UCSD-AML1 (cell line): ENCODE results near the gene OSGIN1.

Experiments used
- DNase-seq: peaks from one replicate; lab custom pipeline; 2025; ENCODE audit not compliant: unreplicated experiment; lab: John Stamatoyannopoulos, UW

OSGIN1 gene, protein sequence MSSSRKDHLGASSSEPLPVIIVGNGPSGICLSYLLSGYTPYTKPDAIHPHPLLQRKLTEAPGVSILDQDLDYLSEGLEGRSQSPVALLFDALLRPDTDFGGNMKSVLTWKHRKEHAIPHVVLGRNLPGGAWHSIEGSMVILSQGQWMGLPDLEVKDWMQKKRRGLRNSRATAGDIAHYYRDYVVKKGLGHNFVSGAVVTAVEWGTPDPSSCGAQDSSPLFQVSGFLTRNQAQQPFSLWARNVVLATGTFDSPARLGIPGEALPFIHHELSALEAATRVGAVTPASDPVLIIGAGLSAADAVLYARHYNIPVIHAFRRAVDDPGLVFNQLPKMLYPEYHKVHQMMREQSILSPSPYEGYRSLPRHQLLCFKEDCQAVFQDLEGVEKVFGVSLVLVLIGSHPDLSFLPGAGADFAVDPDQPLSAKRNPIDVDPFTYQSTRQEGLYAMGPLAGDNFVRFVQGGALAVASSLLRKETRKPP

DNA sequence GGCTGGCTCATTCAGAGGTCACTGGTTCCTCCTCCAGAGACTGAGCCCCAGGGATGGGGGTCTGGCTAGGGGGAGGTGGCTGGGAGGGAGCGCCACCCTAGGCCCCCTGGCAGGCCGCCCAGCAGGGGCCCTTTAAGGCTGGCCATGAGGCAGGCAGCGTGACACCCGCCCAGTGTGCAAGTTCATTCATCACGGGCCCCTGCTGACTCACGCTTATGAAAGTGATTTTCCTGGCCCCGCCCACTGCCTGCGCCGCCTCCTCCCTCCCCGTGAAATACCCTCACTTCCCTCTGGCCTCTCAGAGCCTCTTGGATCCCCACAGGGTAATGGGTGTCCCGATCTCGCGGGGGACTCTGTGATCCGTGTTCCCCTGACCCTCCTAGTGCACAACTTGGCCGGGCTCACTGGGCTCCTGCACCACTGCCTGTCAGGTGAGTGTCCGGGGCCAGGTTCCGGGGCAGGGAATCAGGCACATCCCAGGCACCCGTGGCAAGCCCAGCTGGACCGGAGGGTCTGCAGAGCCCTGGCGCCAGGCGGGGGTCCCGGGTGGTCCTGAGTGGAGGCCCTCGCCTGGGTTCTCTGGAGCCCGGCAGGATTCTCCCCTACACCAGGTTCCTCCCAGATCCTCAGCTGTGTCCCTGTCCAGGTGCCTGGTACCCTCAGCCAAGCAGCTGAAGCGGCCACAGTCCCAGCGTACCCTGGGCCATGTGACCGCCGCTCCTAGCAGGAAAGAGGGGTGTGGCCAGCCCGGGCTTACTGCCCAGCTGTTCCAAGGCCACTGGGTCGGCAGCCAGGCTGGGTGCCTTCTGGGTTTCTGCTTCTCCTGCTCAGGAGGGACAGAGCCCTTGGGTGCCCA lies at the start of gene OSGIN1:
TSS of gene OSGIN1 (plus strand) at position 301 of the 856 bp plus-strand sequence. CDS start 4,432 bp downstream, outside the sequence.
- DNase-seq = peak; percentile 86

DNA sequence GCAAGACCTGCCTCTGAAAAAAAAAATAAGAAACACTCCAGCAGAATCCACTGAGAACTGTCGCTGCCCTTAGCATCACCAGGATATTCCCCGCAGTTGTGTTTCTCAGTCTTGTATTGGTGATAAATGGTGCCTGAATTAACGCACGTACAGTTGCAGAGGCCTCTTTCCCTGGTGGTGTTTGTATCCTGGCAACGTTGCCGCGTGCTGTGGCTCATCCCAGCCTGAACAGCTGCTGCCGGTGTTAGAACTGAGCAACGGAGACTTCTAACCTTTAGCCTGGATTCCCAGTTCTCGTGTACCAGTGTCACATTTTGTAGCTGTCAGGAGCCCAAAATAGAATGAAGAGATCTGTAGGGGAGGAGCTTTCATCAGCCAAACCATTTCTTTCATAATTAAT lies 49.3 kb upstream of the OSGIN1 start:
- no peak for DNase-seq

DNA sequence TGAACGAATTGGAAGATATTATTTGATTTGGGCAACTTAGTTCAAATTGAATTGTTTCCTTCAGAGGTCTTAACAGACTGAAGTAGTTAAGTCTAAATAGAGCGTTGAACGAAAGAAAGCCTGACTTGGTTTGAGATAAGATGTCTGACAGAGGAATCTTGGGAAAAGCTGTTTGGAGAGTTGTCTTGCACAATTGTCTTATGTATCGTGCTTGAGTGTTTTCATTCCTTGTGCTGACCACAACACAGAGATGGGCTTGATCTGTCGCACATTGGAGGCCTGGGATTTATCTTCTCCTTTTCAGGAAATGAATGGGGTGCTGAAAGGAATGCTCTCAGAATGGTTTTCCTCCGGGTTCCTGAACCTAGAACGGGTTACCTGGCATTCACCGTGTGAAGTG lies 46.4 kb upstream of the OSGIN1 start:
- no peak for DNase-seq

DNA sequence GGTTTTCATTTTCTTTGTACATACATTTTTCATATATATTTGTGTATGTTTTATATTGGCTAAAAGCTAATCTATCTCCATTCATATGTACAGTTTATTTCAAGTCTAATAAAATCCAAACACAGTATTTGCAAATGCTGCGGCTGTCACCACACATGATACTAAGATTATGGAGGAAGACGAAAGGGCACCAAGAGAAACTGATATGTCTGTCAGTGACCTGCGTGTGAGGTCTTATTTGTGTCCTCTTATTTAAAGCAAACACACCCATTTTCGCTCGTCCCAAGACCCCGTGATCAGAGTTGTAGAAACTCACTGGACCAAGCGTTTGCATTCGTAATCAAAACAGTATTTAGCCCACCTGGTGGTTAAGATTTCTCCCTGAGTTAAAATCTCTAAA lies 45.9 kb upstream of the OSGIN1 start:
- no peak for DNase-seq

DNA sequence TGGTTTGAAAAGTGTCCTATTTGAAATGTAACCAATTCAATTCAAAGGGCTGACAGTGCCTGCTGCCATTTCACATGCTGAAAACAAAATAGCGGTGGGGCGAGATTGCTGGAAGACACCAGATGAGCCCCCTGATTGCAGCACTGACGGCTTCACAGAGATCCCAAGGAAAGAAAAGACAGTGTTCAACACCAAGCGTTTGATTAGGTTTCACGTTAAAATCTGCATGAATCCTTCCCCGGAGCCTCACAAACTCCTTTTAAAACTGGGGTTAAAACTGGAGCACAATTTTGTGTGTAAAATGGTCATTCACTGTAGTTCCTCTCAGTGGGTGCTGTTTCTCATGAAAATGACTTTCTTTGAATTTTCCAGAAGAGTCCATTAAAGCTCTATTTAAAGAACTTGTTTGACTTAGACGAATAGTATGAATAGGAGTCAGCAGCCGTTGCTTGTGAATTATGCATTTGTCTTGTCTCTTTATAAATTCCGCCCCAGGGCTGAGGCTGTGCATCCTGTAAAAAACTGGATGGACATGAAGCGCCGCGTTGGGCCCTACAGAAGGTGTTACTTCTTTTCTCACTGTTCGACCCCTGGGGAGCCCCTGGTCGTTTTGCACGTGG lies 45.3 kb upstream of the OSGIN1 start:
- DNase-seq = no peak

DNA sequence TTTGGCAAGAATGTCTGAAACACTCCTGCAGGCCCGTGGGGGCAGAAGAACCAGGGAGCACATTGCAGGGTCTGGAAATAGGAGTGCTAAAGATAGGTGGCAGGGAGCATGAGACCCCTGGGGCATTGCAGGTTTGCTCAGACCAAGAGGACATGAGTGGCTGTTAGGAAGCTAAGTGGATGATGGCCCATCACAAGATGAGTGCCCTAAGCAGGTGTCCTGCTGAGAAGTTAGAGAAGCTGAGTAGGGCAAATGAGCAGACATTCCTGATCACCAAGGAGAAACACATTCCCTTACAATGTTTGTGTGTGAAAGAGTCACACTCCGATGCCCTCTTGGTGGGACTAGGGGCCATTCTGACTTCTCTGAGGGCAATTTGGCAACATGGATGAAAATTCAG lies 44.2 kb upstream of the OSGIN1 start:
- no peak for DNase-seq

DNA sequence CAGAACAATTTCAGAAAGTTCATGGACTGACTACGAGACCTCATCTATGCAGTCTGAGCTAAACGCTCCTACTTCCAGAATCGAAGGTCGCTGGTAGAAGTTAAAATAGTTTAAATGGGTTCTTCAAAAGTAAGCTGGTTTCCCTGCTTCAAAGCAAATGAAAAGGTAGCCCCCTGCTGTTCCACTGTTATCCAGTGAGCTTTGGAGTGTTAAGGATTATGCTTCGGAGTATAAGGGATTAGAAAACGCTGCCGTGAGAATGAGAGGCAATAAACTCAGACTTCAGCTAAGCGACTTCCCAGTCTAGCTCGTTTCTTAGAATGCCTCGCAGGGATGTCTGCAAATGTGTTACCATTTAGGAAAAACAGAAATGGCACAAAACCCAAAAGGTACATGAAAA lies 41.8 kb upstream of the OSGIN1 start:
- no peak for DNase-seq

DNA sequence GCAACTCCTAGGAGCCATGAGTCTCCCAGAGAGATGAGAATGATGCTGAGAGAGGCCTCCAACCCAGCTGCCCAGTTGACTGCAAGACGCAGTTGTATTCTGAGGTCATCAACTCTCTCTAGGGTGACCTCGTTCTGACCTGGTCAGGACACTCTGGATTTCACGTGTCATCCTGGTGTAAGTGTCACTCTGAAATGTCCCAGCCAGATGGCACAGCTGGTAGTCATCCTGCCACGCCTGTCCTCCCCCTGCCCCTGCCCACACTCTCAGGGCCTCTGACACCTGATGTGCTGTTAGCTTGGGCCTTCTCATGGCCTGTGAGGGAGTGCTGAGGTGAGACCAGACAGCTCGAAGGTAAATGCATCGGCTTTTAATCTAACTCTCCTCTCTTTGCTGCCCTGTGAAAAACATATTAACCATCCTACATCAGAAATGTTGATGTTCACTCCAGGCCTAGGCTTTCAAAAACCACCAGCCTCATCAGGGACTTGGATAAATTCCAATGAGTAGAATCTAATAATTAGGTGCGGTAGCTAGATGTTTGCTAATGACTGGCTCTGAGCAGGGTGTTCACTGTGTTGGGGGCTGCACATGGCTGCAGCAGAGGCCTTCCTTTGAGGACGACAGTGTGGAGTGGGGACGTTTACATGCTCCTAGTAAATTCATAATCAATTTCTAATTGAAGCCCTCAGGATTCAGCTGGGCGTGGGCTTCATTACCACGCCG lies 40.4 kb upstream of the OSGIN1 start:
- DNase-seq = no peak

DNA sequence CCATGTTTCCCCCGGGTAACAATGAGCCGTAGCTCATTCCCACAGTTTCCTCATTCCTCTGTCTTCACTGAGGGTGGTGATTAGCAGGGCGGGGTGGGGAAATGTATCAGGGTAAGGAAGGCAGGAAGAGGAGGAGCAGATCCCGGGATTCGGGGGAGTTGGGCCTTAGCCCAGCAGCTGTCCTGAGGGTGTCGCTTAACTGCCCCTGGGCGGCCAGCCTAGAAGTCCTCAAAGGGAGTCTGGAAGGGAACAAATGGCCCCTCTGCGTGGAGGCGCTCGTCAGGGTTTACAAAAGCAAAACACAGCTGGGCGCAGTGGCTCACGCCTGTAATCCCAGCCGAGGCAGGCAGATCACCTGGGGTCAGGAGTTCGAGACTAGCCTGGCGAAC lies 39.8 kb upstream of the OSGIN1 start:
- DNase-seq = no peak

DNA sequence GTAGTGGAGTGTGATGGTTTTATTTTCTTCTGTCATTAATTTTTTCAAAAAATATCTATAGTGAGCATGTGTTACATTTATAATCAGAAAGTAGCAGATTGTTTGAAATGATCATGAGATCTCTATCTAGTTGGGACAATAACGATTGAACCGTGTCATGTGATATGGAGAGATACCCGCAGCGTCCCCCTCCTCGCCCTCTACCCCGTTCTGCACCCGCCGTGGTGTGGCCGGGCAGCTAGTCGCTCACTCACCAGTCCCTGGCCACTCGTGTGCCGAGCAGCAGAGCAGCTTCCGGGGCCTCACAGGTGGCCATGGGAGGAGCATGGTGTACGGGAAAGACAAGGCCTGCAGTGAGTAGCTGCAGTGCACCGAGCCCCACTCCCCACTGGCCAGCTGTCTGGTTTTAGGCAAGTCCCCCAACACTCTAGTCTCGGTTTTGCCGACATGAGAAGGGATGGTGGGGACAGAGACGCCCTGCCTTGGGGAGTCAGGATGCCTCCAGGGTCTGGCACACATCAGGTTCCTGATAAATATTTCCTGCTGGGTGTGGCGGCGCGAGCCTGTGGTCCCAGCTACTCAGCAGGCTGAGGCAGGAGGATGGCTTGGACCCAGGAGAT lies 38.8 kb upstream of the OSGIN1 start:
- DNase-seq = no peak

DNA sequence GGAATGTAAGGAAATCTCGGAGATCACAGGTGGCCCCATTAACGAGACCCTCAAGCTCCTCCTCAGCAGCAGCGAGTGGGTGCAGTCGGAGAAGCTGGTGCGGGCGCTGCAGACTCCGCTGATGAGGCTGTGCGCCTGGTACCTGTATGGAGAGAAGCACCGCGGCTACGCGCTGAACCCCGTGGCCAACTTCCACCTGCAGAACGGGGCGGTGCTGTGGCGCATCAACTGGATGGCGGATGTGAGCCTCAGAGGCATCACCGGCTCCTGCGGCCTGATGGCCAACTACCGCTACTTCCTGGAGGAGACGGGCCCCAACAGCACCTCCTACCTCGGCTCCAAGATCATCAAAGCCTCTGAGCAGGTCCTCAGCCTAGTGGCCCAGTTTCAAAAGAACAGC lies 38.0 kb upstream of the OSGIN1 start:
- no peak for DNase-seq

DNA sequence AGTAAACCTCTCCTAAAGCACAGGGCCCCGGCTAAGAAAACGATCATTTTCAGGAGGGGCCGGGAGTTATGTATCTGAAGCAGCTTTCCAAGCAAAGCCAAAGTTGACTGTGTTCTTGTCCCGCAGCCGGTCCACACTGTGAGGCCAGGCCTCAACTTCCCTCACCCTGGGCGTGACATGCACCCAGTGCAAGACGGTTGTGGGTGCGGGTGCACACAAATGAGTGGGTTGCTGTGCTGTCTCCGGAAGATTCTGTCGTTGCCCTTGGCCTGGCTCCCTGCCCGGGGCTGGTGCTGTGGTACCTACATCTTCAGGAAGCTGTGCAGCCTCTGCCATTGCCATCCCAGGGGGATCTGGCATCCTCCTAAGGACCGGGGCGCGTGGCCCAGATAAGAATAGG lies 37.5 kb upstream of the OSGIN1 start:
- DNase-seq = no peak

DNA sequence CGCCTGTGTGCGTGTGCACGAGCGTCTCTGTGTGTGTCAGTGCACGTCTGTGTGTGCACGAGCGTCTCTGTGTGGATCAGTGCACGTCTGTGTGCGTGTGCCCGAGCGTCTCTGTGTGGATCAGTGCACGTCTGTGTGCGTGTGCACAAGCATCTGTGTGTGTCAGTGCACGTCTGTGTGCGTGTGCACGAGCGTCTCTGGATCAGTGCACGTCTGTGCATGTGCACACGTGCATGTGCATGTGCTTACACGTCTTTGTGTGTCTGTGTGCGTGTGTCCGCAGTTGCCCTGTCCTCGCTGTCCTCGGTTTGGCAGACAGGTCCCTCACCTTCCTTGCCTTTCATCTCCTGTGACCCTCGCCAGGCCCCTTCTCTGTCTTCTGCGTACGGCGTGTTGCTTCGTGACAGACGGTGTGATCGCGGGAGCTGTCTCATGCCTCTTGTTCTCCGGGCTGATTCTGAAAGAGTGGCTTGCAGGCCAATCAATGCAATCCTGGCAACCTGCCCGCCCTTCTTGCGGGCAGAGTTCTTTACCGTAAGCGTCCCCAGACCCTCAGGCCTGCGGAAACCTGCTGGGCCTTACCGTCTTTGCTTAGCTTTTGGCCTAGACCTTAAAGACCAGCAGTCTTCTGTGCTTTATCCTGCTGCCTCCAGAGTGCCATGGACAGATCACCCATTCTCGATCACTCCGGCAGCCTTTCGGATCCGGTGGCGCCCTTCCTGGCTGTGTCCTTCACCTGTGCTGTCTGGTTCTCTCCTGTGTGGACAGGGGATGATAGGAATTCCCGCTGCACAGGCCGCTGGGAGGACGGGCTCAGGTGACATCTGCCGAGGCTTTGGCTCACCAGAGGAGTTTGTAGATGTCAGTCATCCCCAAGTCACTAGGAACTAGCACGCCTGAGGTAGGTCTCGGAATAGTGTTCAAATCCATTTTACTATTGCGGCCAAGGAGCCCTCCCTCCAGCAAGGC lies 35.6 kb upstream of the OSGIN1 start:
- DNase-seq = no peak

DNA sequence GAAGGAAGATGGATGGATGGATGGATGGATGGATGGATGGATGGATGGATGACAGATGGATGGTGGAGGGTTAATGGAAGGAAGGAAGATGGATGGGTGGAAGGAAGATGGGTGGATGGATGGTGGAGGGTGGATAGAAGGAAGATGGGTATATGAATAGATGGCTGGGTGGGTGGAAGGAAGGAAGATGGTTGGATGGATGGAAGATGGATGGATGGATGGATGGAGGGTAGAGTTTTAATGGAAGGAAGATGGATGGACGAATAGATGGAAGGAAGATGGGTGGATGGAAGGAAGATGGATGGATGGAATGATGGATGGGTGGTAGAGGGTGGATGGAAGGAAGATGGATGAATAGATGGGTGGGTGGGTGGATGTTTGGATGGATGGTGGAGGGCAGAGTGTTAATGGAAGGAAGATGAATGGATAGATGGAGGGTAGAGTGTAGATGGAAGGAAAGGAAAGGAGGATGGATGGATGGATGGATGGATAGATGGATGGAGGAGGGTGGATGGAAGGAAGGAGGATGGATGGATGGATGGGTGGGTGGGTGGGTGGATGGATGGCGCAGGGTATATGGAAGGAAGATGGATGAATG lies 32.0 kb upstream of the OSGIN1 start:
- DNase-seq = no peak

DNA sequence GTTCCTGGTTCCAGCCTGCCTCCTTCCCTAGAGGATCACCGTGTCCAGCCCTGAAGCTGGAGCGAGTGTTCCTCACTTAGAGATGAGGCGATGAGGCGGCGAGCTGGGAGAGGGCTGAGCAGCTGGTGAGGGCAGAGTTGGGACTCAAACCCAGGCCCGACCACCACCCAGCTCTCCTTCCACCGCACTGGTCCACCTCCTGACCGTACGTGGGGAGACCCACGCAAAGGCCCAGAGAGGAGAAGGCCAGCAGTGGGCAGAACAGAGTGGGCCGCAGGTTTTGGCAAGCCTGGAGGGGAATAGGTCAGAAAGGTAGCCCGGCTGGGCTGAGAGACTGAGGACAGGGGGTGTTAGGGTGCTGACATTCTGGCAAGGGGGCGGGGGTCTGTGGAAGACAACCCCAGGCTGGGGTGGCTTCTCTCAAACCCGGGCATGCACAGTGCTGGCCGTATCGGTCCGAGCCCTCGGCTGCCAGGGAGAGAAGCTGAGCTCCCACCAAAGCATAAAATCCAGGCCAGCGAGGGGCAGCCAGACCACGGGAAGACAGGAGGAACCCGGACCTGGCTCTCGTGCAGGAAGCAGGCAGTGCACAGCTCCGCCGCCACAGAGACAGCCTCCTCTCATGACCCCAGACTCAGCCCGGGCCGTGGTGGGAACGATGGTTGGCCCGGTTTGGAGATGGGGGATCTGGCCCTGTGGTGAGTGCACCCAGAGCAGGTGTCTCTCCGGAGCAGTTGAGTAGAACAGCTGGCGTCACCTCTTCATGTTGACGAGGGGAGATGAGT lies 29.3 kb upstream of the OSGIN1 start:
- DNase-seq = no peak

DNA sequence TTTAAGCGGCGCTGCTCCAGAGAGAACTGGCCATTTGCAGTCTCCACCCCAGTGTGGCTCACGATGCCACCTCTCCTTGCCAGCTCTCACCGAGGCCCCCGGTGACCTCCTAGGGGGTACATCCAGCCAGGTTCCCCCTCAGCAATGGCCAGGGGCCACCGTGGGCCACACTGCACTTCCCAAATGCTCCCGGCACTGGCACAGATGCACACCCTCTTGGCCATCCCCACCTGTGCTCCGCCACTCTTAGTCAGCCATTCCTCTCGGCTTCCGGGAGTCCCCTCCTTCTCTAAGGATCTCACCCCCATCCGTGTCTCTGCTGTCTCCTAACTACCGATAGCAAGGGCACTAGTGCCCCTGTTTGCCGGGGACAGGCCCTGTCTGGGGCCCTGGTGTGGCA lies 28.4 kb upstream of the OSGIN1 start:
- no peak for DNase-seq

DNA sequence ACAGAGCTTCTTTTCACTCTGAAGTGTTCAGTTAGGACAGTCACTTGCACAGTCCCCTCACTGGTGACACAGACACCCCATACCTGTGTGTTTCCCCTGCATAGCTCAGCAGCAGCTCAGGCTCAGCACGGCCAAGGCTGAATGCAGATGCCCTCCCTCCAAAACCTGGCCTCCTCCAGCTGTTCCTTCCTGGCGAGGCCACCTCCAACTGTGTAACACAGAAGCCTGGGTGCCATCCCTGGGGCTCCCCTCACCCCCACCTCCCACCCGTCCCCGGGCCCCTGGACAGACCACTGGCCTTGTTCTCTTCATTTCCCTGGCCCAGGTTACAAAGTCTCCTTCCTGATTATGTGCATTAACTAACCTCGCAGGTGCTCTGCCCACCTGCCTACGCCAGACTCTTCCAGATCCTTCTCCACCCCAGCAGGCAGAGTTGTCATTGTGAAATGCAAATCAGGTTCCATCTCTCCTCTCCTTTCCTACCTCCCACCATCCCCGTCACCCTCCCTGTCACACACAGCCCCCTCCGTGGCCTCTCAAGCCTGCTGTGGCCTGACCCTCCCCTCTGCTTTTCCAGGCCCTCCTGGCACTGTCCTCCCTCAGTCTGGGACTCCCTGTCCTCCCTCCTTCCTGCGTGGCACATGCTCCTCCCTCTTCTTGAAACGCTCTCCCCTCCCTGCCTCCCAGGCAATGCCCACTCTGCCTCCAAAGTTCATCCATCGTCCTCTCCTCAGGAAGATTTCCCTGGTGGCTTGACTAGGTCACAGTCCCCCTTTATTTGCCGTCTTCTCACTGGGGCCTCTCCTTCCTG lies 27.7 kb upstream of the OSGIN1 start:
- no peak for DNase-seq
